Hepatocyte (in vitro differentiated cells): ENCODE results near the gene DHX16.

ENCODE experiments used
- CTCF ChIP-seq: fragments of 200-600 bp; sonication (generic); IDR thresholded peaks from 2 replicates; pipeline ENCODE4 v1.5.1; 2016; ENCODE audit warnings: antibody characterized with exemption, mild to moderate bottlenecking; ENCODE audit not compliant: poor library complexity
- EZH2 ChIP-seq: fragments of 200-600 bp; sonication (generic); IDR thresholded peaks from 2 replicates; pipeline ENCODE4 v1.6.1; 2016; ENCODE audit warnings: antibody characterized with exemption, mild to moderate bottlenecking, borderline replicate concordance
- EZH2phosphoT487 ChIP-seq: fragments of 200-600 bp; sonication (generic); IDR thresholded peaks from one replicate; pipeline ENCODE4 v1.6.1; 2018; ENCODE audit warnings: antibody characterized with exemption, mild to moderate bottlenecking, low read depth, moderate library complexity; ENCODE audit not compliant: unreplicated experiment, severe bottlenecking

GRCh38 chr6:30676660-30677285, 4.0 kb upstream of the DHX16 start:
- TF ChIP-seq CTCF (no peak), EZH2 (no peak), EZH2phosphoT487 (no peak)
